NB4 (cell line): ENCODE measurements around the gene ZNF414.

Source experiments
- DNase-seq: peaks from one replicate; pipeline ENCODE4 v3.0.0; 2010; ENCODE audit warnings: low read depth
- H3K4me3 ChIP-seq: one replicate; pipeline ENCODE4 v1.5.1; 2011; ENCODE audit warnings: mild to moderate bottlenecking, low read depth, low read length, moderate library complexity
- MYC ChIP-seq: IDR thresholded peaks from 2 replicates; pipeline ENCODE4 v1.6.1; 2011; ENCODE audit warnings: low read depth, low read length
- POLR2A ChIP-seq: IDR thresholded peaks from 2 replicates; pipeline ENCODE4 v1.6.1; 2011; ENCODE audit warnings: mild to moderate bottlenecking; ENCODE audit not compliant: insufficient read length; ENCODE audit errors: extremely low read depth
- TF ChIP-seq, protein P1 (sequence below): IDR thresholded peaks from 2 replicates; pipeline ENCODE4 v1.6.1; 2011; ENCODE audit warnings: low read depth, low read length
- TF ChIP-seq, protein P2 (sequence below): IDR thresholded peaks from one replicate; pipeline ENCODE4 v1.5.1; 2012; ENCODE audit warnings: low read depth, low read length

ZNF414 gene

GRCh38 chr19:8473648-8474476, 40.1 kb downstream of the ZNF414 start:
- H3K4me3 ChIP-seq: no peak overlapping the region
- TF ChIP-seq, protein P1, sequence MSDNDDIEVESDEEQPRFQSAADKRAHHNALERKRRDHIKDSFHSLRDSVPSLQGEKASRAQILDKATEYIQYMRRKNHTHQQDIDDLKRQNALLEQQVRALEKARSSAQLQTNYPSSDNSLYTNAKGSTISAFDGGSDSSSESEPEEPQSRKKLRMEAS: no peak
- TF ChIP-seq MYC: no peak
- DNase-seq: no peak

GRCh38 chr19:8469613-8470368, 44.2 kb downstream of the ZNF414 start:
- TF ChIP-seq, protein P2, sequence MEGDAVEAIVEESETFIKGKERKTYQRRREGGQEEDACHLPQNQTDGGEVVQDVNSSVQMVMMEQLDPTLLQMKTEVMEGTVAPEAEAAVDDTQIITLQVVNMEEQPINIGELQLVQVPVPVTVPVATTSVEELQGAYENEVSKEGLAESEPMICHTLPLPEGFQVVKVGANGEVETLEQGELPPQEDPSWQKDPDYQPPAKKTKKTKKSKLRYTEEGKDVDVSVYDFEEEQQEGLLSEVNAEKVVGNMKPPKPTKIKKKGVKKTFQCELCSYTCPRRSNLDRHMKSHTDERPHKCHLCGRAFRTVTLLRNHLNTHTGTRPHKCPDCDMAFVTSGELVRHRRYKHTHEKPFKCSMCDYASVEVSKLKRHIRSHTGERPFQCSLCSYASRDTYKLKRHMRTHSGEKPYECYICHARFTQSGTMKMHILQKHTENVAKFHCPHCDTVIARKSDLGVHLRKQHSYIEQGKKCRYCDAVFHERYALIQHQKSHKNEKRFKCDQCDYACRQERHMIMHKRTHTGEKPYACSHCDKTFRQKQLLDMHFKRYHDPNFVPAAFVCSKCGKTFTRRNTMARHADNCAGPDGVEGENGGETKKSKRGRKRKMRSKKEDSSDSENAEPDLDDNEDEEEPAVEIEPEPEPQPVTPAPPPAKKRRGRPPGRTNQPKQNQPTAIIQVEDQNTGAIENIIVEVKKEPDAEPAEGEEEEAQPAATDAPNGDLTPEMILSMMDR: no peak
- TF ChIP-seq, protein P1: no peak
- no peak for TF ChIP-seq MYC
- no peak for TF ChIP-seq POLR2A
- no peak for DNase-seq
- no peak overlapping the region for H3K4me3 ChIP-seq

GRCh38 chr19:8468761-8469373, 45.1 kb downstream of the ZNF414 start:
- no peak for DNase-seq
- TF ChIP-seq POLR2A (no peak), MYC (no peak)
- TF ChIP-seq, protein P2: no peak
- TF ChIP-seq, protein P1: no peak
- H3K4me3 ChIP-seq: no peak overlapping the region

GRCh38 chr19:8468124-8468523, 45.8 kb downstream of the ZNF414 start:
- DNase-seq: no peak
- H3K4me3 ChIP-seq: no peak overlapping the region
- TF ChIP-seq POLR2A (no peak), MYC (no peak)
- TF ChIP-seq, protein P1: no peak
- TF ChIP-seq, protein P2: no peak

- no peak for DNase-seq
- H3K4me3 ChIP-seq: no peak overlapping the region
- TF ChIP-seq MYC: no peak
- TF ChIP-seq, protein P2: no peak
- TF ChIP-seq, protein P1: no peak
- no peak for TF ChIP-seq POLR2A
These were observed 47.9 kb downstream of the ZNF414 start for GRCh38 chr19:8466018-8466417.

GRCh38 chr19:8463365-8463764, 50.6 kb downstream of the ZNF414 start:
- no peak overlapping the region for H3K4me3 ChIP-seq
- TF ChIP-seq, protein P1: no peak
- TF ChIP-seq, protein P2: no peak
- no peak for DNase-seq
